Endodermal cell (in vitro differentiated cells): Measurements from ENCODE around the gene ZNF783. TPM values are rescaled to one million over a fixed set of nuclear protein-coding genes. Genes with fewer than 3 reads are reported as not detected.
"Not testable (repeated sequence)": the region's sequence is repeated elsewhere in the genome, so short reads cannot be mapped to it uniquely, and the experiment has no call there.

Experiments used
- DNase-seq: peaks from one replicate; pipeline ENCODE4 v3.0.0-alpha.2; 2017
- H3K27ac ChIP-seq: 2 replicates; pipeline ENCODE4 v1.5.1; 2013; ENCODE audit warnings: mild to moderate bottlenecking, low read depth, low read length, moderate library complexity
- H3K27me3 ChIP-seq: 2 replicates; pipeline ENCODE4 v1.6.1; 2013; ENCODE audit warnings: mild to moderate bottlenecking, low read length, moderate library complexity; ENCODE audit not compliant: insufficient read depth, control insufficient read depth, poor library complexity, severe bottlenecking
- H3K36me3 ChIP-seq: 2 replicates; pipeline ENCODE4 v1.7.0; 2013; ENCODE audit warnings: mild to moderate bottlenecking, low read length, moderate library complexity; ENCODE audit not compliant: control insufficient read depth, insufficient read depth
- H3K4me1 ChIP-seq: one replicate; pipeline ENCODE4 v1.7.0; 2013; ENCODE audit warnings: low read length; ENCODE audit not compliant: control insufficient read depth, insufficient read depth
- H3K4me3 ChIP-seq: 2 replicates; pipeline ENCODE4 v1.5.1; 2013; ENCODE audit warnings: mild to moderate bottlenecking, low read length, moderate library complexity
- H3K9ac ChIP-seq: 2 replicates; pipeline ENCODE4 v1.6.1; 2013; ENCODE audit warnings: mild to moderate bottlenecking, low read length, moderate library complexity; ENCODE audit not compliant: poor library complexity, severe bottlenecking; ENCODE audit errors: extremely low read depth
- H3K9me3 ChIP-seq: 2 replicates; pipeline ENCODE4 v1.6.1; 2013; ENCODE audit warnings: mild to moderate bottlenecking, low read length, moderate library complexity; ENCODE audit not compliant: control insufficient read depth
- H3K27ac Mint-ChIP-seq: 2 replicates; pipeline ENCODE4 v1.8.0; 2020; ENCODE audit warnings: mixed read lengths
- H3K27me3 Mint-ChIP-seq: 2 replicates; pipeline ENCODE4 v1.8.0; 2021; ENCODE audit warnings: mild to moderate bottlenecking, mixed read lengths; ENCODE audit not compliant: insufficient read depth
- H3K36me3 Mint-ChIP-seq: 2 replicates; pipeline ENCODE4 v1.8.0; 2020; ENCODE audit warnings: low read depth, mixed read lengths
- H3K4me1 Mint-ChIP-seq: 2 replicates; pipeline ENCODE4 v1.8.0; 2020; ENCODE audit warnings: mixed read lengths
- H3K4me3 Mint-ChIP-seq: 2 replicates; pipeline ENCODE4 v1.8.0; 2020; ENCODE audit warnings: mild to moderate bottlenecking, moderate library complexity, mixed read lengths
- H3K9me3 Mint-ChIP-seq: 2 replicates; pipeline ENCODE4 v1.8.0; 2020; ENCODE audit warnings: mild to moderate bottlenecking, mixed read lengths
- CTCF ChIP-seq: fragments of 200-600 bp; sonication (generic); conservative IDR thresholded peaks from 2 replicates; pipeline ENCODE4 v1.5.0; 2021; ENCODE audit warnings: antibody characterized with exemption, mild to moderate bottlenecking
- WGBS, 2 experiments: methylation state at CpG; one replicate each; pipeline versions ENCODE4 v1.1.5 to v1.1.7; 2013; ENCODE audit warnings: missing lambda C conversion rate in 2 of 2, mixed read lengths in 1 of 2; ENCODE audit not compliant: insufficient coverage in 1 of 2, insufficient read length in 1 of 2; 5-methylcytosine and 5-hydroxymethylcytosine counted together
- total RNA-seq, 2 donors: library from RNA; stranded (reverse); fragmentation: NEBNext Ultra II Directional in 1 of 2; extraction: Animal tissue kit (Norgen Biotek cat#: 25700) in 1 of 2; gene quantifications; 2 replicates in 1 of 2; 3 replicates in 1 of 2; pipeline ENCODE4 v1.2.1, GENCODE V29; 2021

ZNF783 gene
- total RNA-seq, 2 donors from 2014 or later = 12.1 to 13.2 TPM

- Mint-ChIP-seq H3K9me3 (no peaks in the 10 kb centered on the region), H3K27ac (no peak overlapping the region), H3K27me3 (no peaks in the 10 kb centered on the region), H3K4me3 (no peak overlapping the region), H3K4me1 (no peaks in the 10 kb centered on the region), H3K36me3 (peaks cover 16% of the 10 kb centered on the region)
- no peak overlapping the region for H3K27ac ChIP-seq
- no peak overlapping the region for H3K4me3 ChIP-seq
- H3K27me3 ChIP-seq = no peaks in the 10 kb centered on the region
- WGBS, 2 experiments = 69 to 77% methylated on average over 6 to 7 of the region's 7 CpGs
- H3K9me3 ChIP-seq = no peaks in the 10 kb centered on the region
- DNase-seq = no peak
- H3K36me3 ChIP-seq = peaks cover 5% of the 10 kb centered on the region
- no peak for TF ChIP-seq CTCF
- H3K4me1 ChIP-seq = no peaks in the 10 kb centered on the region
- H3K9ac ChIP-seq = no peak overlapping the region
Observed at GRCh38 chr7:149228831-149229471, 33.0 kb upstream of the ZNF783 start.

GRCh38 chr7:149229526-149229925, 32.5 kb upstream of the ZNF783 start:
- Histone ChIP-seq H3K27me3 (no peaks in the 10 kb centered on the region), H3K9me3 (no peaks in the 10 kb centered on the region), H3K27ac (no peak overlapping the region), H3K4me3 (no peak overlapping the region), H3K9ac (no peak overlapping the region), H3K36me3 (peaks cover 5% of the 10 kb centered on the region), H3K4me1 (no peaks in the 10 kb centered on the region)
- no peaks in the 10 kb centered on the region for H3K27me3 Mint-ChIP-seq
- H3K27ac Mint-ChIP-seq = no peak overlapping the region
- no peak for DNase-seq
- 77 to 80% methylated on average over 5 to 6 of the region's 6 CpGs for WGBS, 2 experiments
- TF ChIP-seq CTCF = no peak
- H3K9me3 Mint-ChIP-seq = no peaks in the 10 kb centered on the region
- peaks cover 16% of the 10 kb centered on the region for H3K36me3 Mint-ChIP-seq
- no peaks in the 10 kb centered on the region for H3K4me1 Mint-ChIP-seq
- no peak overlapping the region for H3K4me3 Mint-ChIP-seq

- no peak for TF ChIP-seq CTCF
- H3K36me3 ChIP-seq = no peaks in the 10 kb centered on the region
- H3K9me3 ChIP-seq = no peaks in the 10 kb centered on the region
- no peak overlapping the region for H3K9ac ChIP-seq
- H3K27me3 ChIP-seq = peaks cover 2% of the 10 kb centered on the region
- H3K36me3 Mint-ChIP-seq = no peaks in the 10 kb centered on the region
- no peaks in the 10 kb centered on the region for H3K9me3 Mint-ChIP-seq
- H3K4me3 Mint-ChIP-seq = no peak overlapping the region
- no peaks in the 10 kb centered on the region for H3K4me1 Mint-ChIP-seq
- no peak overlapping the region for H3K27ac ChIP-seq
- no peaks in the 10 kb centered on the region for H3K4me1 ChIP-seq
- no peak overlapping the region for H3K27ac Mint-ChIP-seq
- peaks cover 8% of the 10 kb centered on the region for H3K27me3 Mint-ChIP-seq
- 81 to 96% methylated on average over 2 of the region's 2 CpGs for WGBS, 2 experiments
- H3K4me3 ChIP-seq = no peak overlapping the region
- no peak for DNase-seq
Observed at GRCh38 chr7:149232362-149232761, 29.6 kb upstream of the ZNF783 start.

- WGBS, 2 experiments = 85 to 88% methylated on average over 7 of the region's 7 CpGs
- not testable (repeated sequence) for H3K27me3 ChIP-seq, H3K9me3 Mint-ChIP-seq, H3K9ac ChIP-seq, H3K27ac ChIP-seq, H3K27ac Mint-ChIP-seq, H3K36me3 ChIP-seq, H3K4me3 Mint-ChIP-seq, DNase-seq, H3K9me3 ChIP-seq, H3K36me3 Mint-ChIP-seq, H3K4me3 ChIP-seq, H3K4me1 ChIP-seq, H3K4me1 Mint-ChIP-seq
- H3K27me3 Mint-ChIP-seq = peaks cover 16% of the 10 kb centered on the region
Observed at GRCh38 chr7:149233655-149234204, 28.3 kb upstream of the ZNF783 start.
